SK-N-SH treated with all-trans-retinoic acid at 6 μM for 48 hours (cell line): ENCODE results near the gene LAMA3.

Experiments used
- ATAC-seq: fragments of 200-7000 bp; cut with Tn5 transposase; 3 replicates; pipeline ENCODE4 v1.9.1; 2020; ENCODE audit warnings: mild to moderate bottlenecking, moderate library complexity
- ARNTL ChIP-seq: fragments of 450-650 bp; formaldehyde crosslinking; IDR thresholded peaks from 2 replicates; pipeline ENCODE4 v1.5.0; 2020; ENCODE audit warnings: low read depth, mild to moderate bottlenecking, moderate library complexity, borderline replicate concordance
- BACH2 ChIP-seq: fragments of 250-450 bp; sonication (Bioruptor Pico); IDR thresholded peaks from 2 replicates; pipeline ENCODE4 v1.9.0; 2021; ENCODE audit warnings: mild to moderate bottlenecking, borderline replicate concordance
- CREB5 ChIP-seq: fragments of 250-450 bp; sonication (Bioruptor Pico); IDR thresholded peaks from 2 replicates; pipeline ENCODE4 v1.5.1; 2020; ENCODE audit warnings: low read depth, mild to moderate bottlenecking, moderate library complexity
- CSDC2 ChIP-seq: fragments of 250-450 bp; sonication (Bioruptor Pico); IDR thresholded peaks from 2 replicates; pipeline ENCODE4 v1.5.0; 2020; ENCODE audit warnings: mild to moderate bottlenecking, moderate library complexity
- CSRNP3 ChIP-seq: fragments of 250-450 bp; sonication (Bioruptor Pico); IDR thresholded peaks from 2 replicates; pipeline ENCODE4 v1.5.1; 2021; ENCODE audit warnings: mild to moderate bottlenecking, moderate library complexity
- ESRRG ChIP-seq: fragments of 250-450 bp; sonication (Bioruptor Pico); IDR thresholded peaks from 2 replicates; pipeline ENCODE4 v1.6.1; 2021; ENCODE audit warnings: mild to moderate bottlenecking
- ISL1 ChIP-seq: fragments of 250-450 bp; sonication (Bioruptor Pico); IDR thresholded peaks from 2 replicates; pipeline ENCODE4 v2.1.2; 2022; ENCODE audit warnings: mild to moderate bottlenecking, moderate library complexity
- OSR1 ChIP-seq: fragments of 250-450 bp; sonication (Bioruptor Pico); IDR thresholded peaks from 2 replicates; pipeline ENCODE4 v1.8.0; 2022; ENCODE audit warnings: moderate library complexity, mild to moderate bottlenecking, inconsistent platforms
- POU6F1 ChIP-seq: fragments of 250-450 bp; sonication (Bioruptor Pico); IDR thresholded peaks from 2 replicates; pipeline ENCODE4 v1.8.0; 2021; ENCODE audit warnings: low read depth, mild to moderate bottlenecking, moderate library complexity, borderline replicate concordance
- PPARA ChIP-seq: fragments of 250-450 bp; sonication (Bioruptor Pico); IDR thresholded peaks from 2 replicates; pipeline ENCODE4 v1.5.0; 2020; ENCODE audit warnings: mild to moderate bottlenecking, borderline replicate concordance
- RARB ChIP-seq: fragments of 250-450 bp; sonication (Bioruptor Pico); IDR thresholded peaks from 2 replicates; pipeline ENCODE4 v1.8.0; 2021; ENCODE audit warnings: mild to moderate bottlenecking, moderate library complexity
- SNAI2 ChIP-seq: fragments of 250-450 bp; sonication (Bioruptor Pico); IDR thresholded peaks from 2 replicates; pipeline ENCODE4 v1.5.0; 2020; ENCODE audit warnings: mild to moderate bottlenecking, moderate library complexity
- TCF4 ChIP-seq: fragments of 250-450 bp; sonication (Bioruptor Pico); IDR thresholded peaks from 2 replicates; pipeline ENCODE4 v1.8.0; 2021; ENCODE audit warnings: mild to moderate bottlenecking, moderate library complexity, borderline replicate concordance
- TOX ChIP-seq: fragments of 250-450 bp; sonication (Bioruptor Pico); IDR thresholded peaks from 2 replicates; pipeline ENCODE4 v1.8.0; 2021; ENCODE audit warnings: mild to moderate bottlenecking, moderate library complexity, borderline replicate concordance
- ZC3H10 ChIP-seq: fragments of 250-450 bp; sonication (Bioruptor Pico); IDR thresholded peaks from 2 replicates; pipeline ENCODE4 v1.5.1; 2021; ENCODE audit warnings: mild to moderate bottlenecking, moderate library complexity
- ZFP3 ChIP-seq: fragments of 250-450 bp; sonication (Bioruptor Pico); IDR thresholded peaks from 2 replicates; pipeline ENCODE4 v1.5.0; 2020; ENCODE audit warnings: mild to moderate bottlenecking, moderate library complexity
- ZFP30 ChIP-seq: fragments of 450-650 bp; formaldehyde crosslinking; IDR thresholded peaks from 2 replicates; pipeline ENCODE4 v1.5.0; 2022; ENCODE audit warnings: mild to moderate bottlenecking, moderate library complexity
- ZNF565 ChIP-seq: fragments of 450-650 bp; formaldehyde crosslinking; conservative IDR thresholded peaks from 2 replicates; pipeline ENCODE4 v1.5.0; 2020; ENCODE audit warnings: low read depth, mild to moderate bottlenecking, moderate library complexity
- ZNF70 ChIP-seq: fragments of 450-650 bp; formaldehyde crosslinking; IDR thresholded peaks from 2 replicates; pipeline ENCODE4 v1.5.0; 2020; ENCODE audit warnings: mild to moderate bottlenecking, moderate library complexity
- ZNF8 ChIP-seq: fragments of 450-650 bp; formaldehyde crosslinking; IDR thresholded peaks from 2 replicates; pipeline ENCODE4 v1.5.0; 2020; ENCODE audit warnings: mild to moderate bottlenecking, moderate library complexity
- TF ChIP-seq, protein P1 (sequence below): fragments of 250-450 bp; sonication (Bioruptor Pico); IDR thresholded peaks from 2 replicates; pipeline ENCODE4 v1.8.0; 2020; ENCODE audit warnings: mild to moderate bottlenecking, moderate library complexity, borderline replicate concordance
- TF ChIP-seq, protein P2 (sequence below): fragments of 250-450 bp; sonication (Bioruptor Pico); IDR thresholded peaks from 2 replicates; pipeline ENCODE4 v1.5.0; 2020; ENCODE audit warnings: mild to moderate bottlenecking, moderate library complexity

LAMA3 gene

GRCh38 chr18:23819001-23819400 lies 129.7 kb downstream of the LAMA3 start:
- ATAC-seq, result peak; percentile 40; the same call in 2 of the 3 replicates

GRCh38 chr18:23822590-23823385 lies 133.5 kb downstream of the LAMA3 start:
- ATAC-seq, result peak; percentile 87
- TF ChIP-seq CSRNP3 (no peak), CSDC2 (CRISPR knock-in tag) (no peak), RARB (no peak), OSR1 (no peak)

More at GRCh38 chr18:23819001-23819400, 129.7 kb downstream of the LAMA3 start:
- TF ChIP-seq ESRRG (CRISPR knock-in tag) (no peak), ISL1 (CRISPR knock-in tag) (peak; percentile 53)

DNA sequence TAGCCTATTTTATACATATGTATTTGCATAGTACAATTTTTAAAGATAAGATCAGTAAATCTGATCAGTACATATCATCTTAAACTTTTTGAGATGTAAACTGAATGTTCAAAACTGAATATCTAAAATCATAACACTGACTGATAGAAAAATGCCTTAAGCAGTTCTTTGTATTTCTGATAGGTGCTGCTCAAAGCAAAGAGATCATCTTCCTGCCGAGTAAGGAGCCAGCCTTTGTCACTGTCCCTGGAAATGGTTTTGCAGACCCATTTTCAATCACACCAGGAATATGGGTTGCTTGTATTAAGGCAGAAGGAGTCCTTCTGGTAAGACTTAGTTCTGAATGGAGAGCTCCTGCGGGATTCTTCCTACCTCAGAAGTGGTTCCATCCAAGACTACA lies 135.0 kb downstream of the LAMA3 start:
- ATAC-seq, result no peak
- TF ChIP-seq ZFP30 (CRISPR knock-in tag) (no peak), ZFP3 (CRISPR knock-in tag) (no peak), ZNF70 (no peak)

GRCh38 chr18:23824669-23825068 lies 135.4 kb downstream of the LAMA3 start:
- no peak for ATAC-seq
- TF ChIP-seq POU6F1 (CRISPR knock-in tag) (no peak), ZNF565 (CRISPR knock-in tag) (no peak), ISL1 (CRISPR knock-in tag) (no peak)

DNA sequence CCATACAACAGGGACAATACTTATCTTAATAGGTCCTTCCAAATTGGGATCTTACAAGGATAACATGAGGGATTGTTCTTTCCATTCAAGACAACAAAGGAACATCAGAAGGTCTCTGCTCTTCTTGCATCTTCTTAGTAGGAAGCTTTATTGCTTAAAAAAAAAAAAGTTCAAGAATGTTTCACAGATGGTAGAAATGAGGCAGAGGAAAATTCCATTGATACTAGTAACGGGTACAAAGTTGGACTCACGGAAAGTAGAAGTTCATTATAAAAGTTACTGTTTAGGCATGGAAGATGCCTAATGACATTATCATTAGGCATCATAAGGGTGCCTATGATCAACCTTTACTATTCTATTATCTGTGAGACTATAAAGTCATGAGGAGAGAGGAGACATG lies 136.2 kb downstream of the LAMA3 start:
- ATAC-seq, result no peak

More for the DNA sequence above, 136.2 kb downstream of the LAMA3 start:
- no peak for TF ChIP-seq BACH2 (CRISPR knock-in tag)
- TF ChIP-seq CSDC2 (CRISPR knock-in tag), result no peak
- TF ChIP-seq ZFP30 (CRISPR knock-in tag), result no peak
- TF ChIP-seq ISL1 (CRISPR knock-in tag), result no peak
- no peak for TF ChIP-seq ZNF70
- TF ChIP-seq TOX (CRISPR knock-in tag), result no peak
- TF ChIP-seq CREB5 (CRISPR knock-in tag), result no peak
- TF ChIP-seq, protein P1, sequence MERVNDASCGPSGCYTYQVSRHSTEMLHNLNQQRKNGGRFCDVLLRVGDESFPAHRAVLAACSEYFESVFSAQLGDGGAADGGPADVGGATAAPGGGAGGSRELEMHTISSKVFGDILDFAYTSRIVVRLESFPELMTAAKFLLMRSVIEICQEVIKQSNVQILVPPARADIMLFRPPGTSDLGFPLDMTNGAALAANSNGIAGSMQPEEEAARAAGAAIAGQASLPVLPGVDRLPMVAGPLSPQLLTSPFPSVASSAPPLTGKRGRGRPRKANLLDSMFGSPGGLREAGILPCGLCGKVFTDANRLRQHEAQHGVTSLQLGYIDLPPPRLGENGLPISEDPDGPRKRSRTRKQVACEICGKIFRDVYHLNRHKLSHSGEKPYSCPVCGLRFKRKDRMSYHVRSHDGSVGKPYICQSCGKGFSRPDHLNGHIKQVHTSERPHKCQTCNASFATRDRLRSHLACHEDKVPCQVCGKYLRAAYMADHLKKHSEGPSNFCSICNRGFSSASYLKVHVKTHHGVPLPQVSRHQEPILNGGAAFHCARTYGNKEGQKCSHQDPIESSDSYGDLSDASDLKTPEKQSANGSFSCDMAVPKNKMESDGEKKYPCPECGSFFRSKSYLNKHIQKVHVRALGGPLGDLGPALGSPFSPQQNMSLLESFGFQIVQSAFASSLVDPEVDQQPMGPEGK (CRISPR knock-in tag), result no peak
- TF ChIP-seq CSRNP3, result no peak
- TF ChIP-seq PPARA, result no peak
- no peak for TF ChIP-seq ZFP3 (CRISPR knock-in tag)
- TF ChIP-seq, protein P2, sequence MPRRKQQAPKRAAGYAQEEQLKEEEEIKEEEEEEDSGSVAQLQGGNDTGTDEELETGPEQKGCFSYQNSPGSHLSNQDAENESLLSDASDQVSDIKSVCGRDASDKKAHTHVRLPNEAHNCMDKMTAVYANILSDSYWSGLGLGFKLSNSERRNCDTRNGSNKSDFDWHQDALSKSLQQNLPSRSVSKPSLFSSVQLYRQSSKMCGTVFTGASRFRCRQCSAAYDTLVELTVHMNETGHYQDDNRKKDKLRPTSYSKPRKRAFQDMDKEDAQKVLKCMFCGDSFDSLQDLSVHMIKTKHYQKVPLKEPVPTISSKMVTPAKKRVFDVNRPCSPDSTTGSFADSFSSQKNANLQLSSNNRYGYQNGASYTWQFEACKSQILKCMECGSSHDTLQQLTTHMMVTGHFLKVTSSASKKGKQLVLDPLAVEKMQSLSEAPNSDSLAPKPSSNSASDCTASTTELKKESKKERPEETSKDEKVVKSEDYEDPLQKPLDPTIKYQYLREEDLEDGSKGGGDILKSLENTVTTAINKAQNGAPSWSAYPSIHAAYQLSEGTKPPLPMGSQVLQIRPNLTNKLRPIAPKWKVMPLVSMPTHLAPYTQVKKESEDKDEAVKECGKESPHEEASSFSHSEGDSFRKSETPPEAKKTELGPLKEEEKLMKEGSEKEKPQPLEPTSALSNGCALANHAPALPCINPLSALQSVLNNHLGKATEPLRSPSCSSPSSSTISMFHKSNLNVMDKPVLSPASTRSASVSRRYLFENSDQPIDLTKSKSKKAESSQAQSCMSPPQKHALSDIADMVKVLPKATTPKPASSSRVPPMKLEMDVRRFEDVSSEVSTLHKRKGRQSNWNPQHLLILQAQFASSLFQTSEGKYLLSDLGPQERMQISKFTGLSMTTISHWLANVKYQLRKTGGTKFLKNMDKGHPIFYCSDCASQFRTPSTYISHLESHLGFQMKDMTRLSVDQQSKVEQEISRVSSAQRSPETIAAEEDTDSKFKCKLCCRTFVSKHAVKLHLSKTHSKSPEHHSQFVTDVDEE (CRISPR knock-in tag), result no peak
- TF ChIP-seq ZNF565 (CRISPR knock-in tag), result no peak
- no peak for TF ChIP-seq RARB
- no peak for TF ChIP-seq TCF4
- TF ChIP-seq ESRRG (CRISPR knock-in tag), result no peak
- TF ChIP-seq ZC3H10, result no peak
- no peak for TF ChIP-seq SNAI2 (CRISPR knock-in tag)
- TF ChIP-seq ZNF8 (CRISPR knock-in tag), result no peak
- TF ChIP-seq ARNTL (CRISPR knock-in tag), result no peak
